Hepatocyte (in vitro differentiated cells): ENCODE measurements around the gene RRP1.

Experiments used
- CTCF ChIP-seq: fragments of 200-600 bp; sonication (generic); IDR thresholded peaks from 2 replicates; pipeline ENCODE4 v1.5.1; 2016; ENCODE audit warnings: antibody characterized with exemption, mild to moderate bottlenecking; ENCODE audit not compliant: poor library complexity
- EZH2 ChIP-seq: fragments of 200-600 bp; sonication (generic); IDR thresholded peaks from 2 replicates; pipeline ENCODE4 v1.6.1; 2016; ENCODE audit warnings: antibody characterized with exemption, mild to moderate bottlenecking, borderline replicate concordance
- EZH2phosphoT487 ChIP-seq: fragments of 200-600 bp; sonication (generic); IDR thresholded peaks from one replicate; pipeline ENCODE4 v1.6.1; 2018; ENCODE audit warnings: antibody characterized with exemption, mild to moderate bottlenecking, low read depth, moderate library complexity; ENCODE audit not compliant: unreplicated experiment, severe bottlenecking

GRCh38 chr21:43771698-43772424, 17.5 kb upstream of the RRP1 start:
- no peak for TF ChIP-seq CTCF
- TF ChIP-seq EZH2: no peak
- TF ChIP-seq EZH2phosphoT487: no peak
